Activated CD8-positive, alpha-beta memory T cell treated with anti-CD3 and anti-CD28 coated beads, Interleukin-2, amount 50 U/mL, for 4 hours (primary cell): ENCODE data around the gene DMRTA2.
"Not testable (repeated sequence)": the region's sequence is repeated elsewhere in the genome, so short reads cannot be mapped to it uniquely, and the experiment has no call there.

Experiments
- DNase-seq: peaks from one replicate; pipeline ENCODE4 v3.0.0-alpha.2; 2020

DMRTA2 gene

GRCh38 chr1:50422675-50422945 lies 633 bp downstream of the DMRTA2 start:
- DNase-seq: no peak

GRCh38 chr1:50421768-50422674 lies 1.2 kb downstream of the DMRTA2 start:
- DNase-seq: no peak

- DNase-seq: no peak
Observed at GRCh38 chr1:50421366-50421748, 1.9 kb downstream of the DMRTA2 start.

GRCh38 chr1:50420689-50421365 lies 2.4 kb downstream of the DMRTA2 start:
- DNase-seq: no peak

GRCh38 chr1:50419907-50420677 lies 3.2 kb downstream of the DMRTA2 start:
- no peak for DNase-seq

- DNase-seq: no peak
Observed at GRCh38 chr1:50419192-50419906, 3.9 kb downstream of the DMRTA2 start.

GRCh38 chr1:50418600-50419109 lies 4.6 kb downstream of the DMRTA2 start:
- no peak for DNase-seq

- DNase-seq: no peak
Observed at GRCh38 chr1:50417946-50418599, 5.2 kb downstream of the DMRTA2 start.

- no peak for DNase-seq
Observed at GRCh38 chr1:50417507-50417906, 5.7 kb downstream of the DMRTA2 start.

GRCh38 chr1:50416553-50417453 lies 6.4 kb downstream of the DMRTA2 start:
- DNase-seq: no peak

GRCh38 chr1:50416150-50416527 lies 7.1 kb downstream of the DMRTA2 start:
- DNase-seq: no peak

GRCh38 chr1:50415235-50416149 lies 7.8 kb downstream of the DMRTA2 start:
- no peak for DNase-seq

- DNase-seq: no peak
Observed at GRCh38 chr1:50414853-50415234, 8.4 kb downstream of the DMRTA2 start.

GRCh38 chr1:50412813-50413476 lies 10.3 kb downstream of the DMRTA2 start:
- no peak for DNase-seq

- DNase-seq: no peak
Observed at GRCh38 chr1:50405814-50406213, 17.4 kb downstream of the DMRTA2 start.

- no peak for DNase-seq
Observed at GRCh38 chr1:50393522-50394120, 29.6 kb downstream of the DMRTA2 start.

- not testable (repeated sequence) for DNase-seq
Observed at GRCh38 chr1:50381551-50381950, 41.7 kb downstream of the DMRTA2 start.

GRCh38 chr1:50378770-50379169 lies 44.5 kb downstream of the DMRTA2 start:
- DNase-seq: no peak

- no peak for DNase-seq
Observed at GRCh38 chr1:50373532-50373931, 49.7 kb downstream of the DMRTA2 start.
